HG02642 (cell line): ENCODE results near the gene SPTBN1.

Experiments
- ATAC-seq: cut with Tn5 transposase; IDR thresholded peaks from one replicate; pipeline ENCODE4 v1.9.1; 2021; ENCODE audit warnings: mild to moderate bottlenecking; ENCODE audit not compliant: unreplicated experiment, poor library complexity

Gene SPTBN1

DNA sequence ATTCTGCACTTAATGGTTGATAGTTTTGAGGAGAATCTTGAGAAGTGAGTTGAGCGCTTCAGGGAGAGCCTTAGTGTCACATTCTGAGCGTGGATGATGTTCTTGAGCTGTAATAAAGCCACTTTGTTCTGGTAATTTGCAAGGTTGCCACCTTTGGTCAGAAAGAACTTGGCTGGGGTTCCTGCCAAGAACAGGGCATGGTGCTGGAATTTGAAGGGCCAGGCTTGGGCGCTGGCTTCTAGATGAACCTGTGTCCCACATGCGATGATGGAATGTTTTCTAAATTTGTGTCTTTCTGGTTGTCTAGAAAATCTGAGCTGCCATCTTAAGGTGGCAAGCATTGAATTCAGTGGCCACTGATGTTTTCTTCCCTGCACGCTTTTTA lies 143.2 kb downstream of the SPTBN1 start:
- ATAC-seq = no peak

DNA sequence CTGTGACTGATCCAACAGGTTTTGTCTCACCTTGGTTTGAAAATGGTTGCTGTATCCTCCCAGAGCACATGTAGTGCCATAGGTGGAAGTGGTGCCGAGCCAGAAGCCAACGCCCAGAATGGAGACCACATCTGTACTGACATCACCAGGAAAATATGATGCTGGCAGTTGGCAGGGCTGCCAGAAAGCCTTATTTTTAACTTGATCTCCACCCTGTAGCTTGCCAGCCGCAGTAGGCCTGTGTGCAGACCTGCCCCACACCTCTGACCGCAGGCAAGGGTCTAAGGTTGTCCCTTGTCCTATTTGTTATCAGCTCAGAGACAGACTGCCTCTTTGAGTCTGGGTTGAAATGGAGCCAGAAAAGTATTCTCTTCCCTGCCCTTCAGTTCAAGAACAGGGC lies 143.8 kb downstream of the SPTBN1 start:
- ATAC-seq = no peak

DNA sequence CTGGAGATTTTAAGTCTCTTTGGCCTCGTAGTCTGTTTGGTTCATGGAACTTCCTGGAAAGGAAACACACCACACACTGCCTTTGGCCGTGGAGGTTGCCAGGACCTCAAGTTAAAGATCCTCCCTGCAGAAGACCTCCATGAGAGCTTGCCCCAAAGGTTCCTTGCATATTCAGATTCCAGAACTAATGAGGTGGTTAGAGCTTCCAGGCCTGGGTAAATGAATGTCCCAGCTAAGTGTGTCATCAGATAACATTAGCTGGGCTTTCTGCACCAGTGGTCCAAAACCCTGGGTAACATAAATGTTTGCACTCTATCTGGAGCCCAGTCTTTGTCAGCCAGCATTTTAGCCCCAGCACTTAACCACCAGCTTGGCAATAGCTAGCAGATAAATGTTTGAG lies 145.2 kb downstream of the SPTBN1 start:
- ATAC-seq = no peak

DNA sequence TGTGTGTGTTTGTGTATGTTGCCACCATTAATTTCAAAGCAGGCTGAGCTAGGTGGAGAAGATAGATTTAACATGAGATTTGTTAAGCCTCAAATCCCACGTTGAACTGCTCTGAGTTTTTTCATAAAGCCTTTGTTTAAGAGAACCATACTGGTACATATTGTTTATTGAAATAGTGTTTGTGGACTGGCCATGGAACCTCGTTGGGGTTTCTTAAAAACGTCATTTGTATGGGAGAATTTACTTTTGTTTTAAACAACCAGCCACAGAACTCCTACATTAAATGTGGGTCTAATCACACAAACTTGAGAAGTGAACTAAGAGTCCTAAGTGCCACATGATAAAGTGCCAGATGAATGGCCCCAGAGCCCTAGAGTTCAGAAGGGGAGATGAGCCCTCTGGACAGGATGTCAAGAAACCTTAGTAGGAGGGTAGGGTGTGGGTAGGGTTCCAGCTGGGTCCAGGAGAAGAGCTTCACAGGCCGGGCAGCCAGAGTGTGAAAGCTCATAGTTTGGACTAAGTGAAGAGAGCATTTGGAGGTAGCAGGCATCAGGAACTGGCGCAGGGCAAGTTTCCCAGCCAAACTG lies 146.7 kb downstream of the SPTBN1 start:
- ATAC-seq = no peak

DNA sequence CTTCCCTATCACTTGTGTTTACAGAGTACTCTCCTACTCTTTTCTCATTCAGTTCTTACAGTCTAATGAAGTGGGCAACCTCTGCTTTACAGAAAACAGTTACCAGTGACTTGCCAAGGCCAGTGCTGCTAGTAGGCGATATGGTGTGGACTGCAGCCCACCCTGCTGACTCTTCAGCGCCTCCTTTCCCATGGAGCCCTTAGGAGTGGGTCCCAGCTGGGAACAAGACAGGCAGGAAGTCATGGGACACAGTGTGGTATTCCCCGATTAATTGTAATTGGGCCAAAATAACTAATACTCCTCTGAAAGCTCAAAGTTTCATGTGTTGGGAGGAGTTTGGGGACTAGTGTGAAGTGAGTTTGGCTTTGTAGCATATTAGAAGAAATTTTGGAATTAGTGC lies 147.2 kb downstream of the SPTBN1 start:
- ATAC-seq = no peak

DNA sequence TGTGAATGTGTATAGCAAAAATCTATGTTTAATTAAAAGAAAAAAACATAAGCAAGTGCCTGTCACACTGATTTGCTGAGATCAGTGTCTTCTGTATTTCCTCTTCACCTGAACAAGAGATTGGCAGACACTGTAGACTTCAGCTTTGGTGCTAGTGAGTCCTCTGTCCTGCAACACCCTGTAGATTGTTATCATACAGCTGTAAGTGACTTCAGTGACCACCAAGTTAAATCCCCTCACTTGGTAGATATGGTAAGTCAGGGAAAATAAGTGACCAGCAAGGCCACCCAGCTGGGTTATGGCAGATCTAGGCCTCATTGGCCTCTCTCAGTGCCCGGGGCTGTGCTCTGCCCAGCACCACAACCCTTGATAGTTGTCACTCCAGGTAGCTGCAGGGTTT lies 147.7 kb downstream of the SPTBN1 start:
- no peak for ATAC-seq

DNA sequence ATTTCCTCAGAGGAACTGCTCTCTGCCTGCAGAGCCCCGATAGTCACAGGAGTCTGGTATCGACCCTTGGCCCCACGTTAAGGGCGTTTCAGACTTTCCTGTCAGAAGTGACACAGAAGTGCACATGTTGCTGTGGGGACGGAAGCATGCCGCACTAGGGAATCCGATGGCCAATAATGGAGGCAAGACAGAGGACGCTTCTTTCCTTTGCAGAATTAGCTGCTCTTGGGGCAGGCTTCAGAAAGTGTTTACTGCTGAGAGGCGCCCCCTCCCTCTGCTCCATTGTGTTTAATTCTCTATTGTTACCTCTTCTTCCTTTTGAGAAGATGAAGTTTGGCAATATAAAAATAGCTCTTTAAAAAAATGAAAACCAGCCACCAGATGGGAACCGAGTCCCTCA lies 148.7 kb downstream of the SPTBN1 start:
- ATAC-seq = peak; percentile 46

DNA sequence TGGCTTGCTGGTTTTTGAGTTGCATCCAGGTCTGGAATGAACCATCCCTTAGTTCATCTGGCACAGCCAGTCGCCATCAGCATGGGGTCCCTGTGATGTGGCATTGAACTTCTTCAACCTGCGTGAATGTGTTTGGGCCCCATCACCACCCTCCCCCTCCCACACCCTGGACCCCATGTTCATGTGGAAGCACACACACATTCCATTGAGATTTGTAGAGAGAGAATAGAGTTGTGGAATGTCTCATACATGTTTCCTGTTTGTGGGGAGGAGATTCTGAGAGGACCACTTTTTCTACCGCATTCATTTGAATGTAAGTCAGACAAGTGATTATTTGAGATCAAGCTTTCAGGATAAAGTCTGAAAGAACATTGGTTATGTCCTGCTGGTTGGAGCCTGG lies 149.7 kb downstream of the SPTBN1 start:
- no peak for ATAC-seq

DNA sequence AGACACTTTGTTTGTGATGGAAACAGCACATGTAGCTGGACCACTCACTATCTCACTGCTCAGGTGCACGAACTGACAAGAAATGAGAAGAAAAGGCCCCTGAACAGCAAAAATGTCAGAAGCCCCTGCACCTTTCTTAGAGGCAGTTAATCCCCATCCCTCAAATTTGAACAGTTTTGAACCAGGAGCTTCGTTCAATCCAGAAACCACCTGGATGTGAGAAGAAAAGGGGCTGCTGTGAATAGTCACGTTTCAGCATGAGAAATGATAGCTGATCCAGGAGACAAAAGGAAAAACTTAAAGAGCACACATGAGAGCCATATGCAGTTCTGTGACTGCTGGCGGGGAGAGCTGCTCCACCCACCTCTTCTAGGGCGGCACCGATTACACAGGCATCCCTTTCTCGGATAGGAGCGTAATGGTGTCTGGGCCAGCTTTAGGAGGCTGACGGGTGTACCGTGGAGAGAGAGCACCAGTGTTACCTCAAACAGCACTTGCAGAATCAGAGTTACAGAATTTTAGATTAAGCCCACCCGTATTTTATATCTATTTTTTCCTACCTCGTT lies 150.3 kb downstream of the SPTBN1 start:
- ATAC-seq = no peak

DNA sequence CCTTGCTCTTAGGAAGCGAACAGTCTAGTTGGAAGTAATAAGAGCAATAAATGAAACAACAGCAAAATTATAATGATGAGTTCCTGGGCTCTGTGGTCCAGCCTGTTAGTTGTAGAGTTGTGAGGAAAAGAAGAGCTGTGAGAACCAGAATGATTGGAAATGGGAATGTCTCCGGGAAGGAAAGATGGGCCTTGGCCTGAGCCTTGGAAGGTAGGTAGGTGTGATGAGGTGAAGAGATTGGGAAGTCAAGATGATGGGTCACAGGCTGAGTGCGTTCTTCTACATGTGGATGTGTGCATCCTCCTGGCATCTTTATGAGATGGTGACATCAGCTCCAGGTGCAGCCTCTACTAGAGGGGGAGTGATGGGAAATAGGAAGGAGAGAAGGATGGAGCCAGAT lies 152.1 kb downstream of the SPTBN1 start:
- no peak for ATAC-seq

DNA sequence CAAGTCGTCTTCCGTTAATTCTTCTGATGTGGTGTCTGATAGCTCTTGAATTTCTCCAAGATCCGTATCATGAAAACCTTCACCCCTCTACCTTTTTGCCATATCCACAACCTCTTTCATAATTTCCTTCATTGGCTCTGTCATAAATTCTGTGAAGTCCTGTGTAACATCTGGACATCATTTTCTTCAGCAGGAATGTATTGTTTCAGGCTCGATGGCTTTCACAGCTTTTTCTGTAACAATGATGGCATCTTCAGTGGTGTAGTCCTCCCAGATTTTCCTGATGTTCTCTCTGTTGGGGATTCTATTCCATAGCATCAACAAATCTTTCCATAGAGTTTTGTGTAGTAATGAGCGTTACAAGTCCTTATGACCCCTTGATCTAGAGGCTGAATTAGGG lies 153.1 kb downstream of the SPTBN1 start:
- ATAC-seq = no peak

DNA sequence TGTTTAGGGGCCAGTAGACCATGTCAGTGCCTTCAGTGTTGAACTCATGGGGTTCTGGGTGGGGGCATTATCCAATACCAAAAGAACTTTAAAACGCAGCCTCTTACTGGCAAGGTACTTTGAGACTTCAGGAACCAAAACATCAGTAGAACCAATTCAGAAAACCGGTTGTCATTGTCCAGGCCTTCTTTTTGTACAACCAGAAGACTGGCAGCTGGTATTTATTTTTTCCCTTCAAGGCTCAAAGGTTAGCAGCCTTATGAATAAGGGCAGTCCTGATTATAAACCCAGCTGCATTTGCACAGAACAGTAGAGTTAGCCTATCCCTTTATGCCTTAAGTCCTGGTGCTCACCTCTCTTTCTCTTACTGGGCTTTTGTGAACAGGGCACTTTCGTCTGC lies 153.5 kb downstream of the SPTBN1 start:
- ATAC-seq = no peak

DNA sequence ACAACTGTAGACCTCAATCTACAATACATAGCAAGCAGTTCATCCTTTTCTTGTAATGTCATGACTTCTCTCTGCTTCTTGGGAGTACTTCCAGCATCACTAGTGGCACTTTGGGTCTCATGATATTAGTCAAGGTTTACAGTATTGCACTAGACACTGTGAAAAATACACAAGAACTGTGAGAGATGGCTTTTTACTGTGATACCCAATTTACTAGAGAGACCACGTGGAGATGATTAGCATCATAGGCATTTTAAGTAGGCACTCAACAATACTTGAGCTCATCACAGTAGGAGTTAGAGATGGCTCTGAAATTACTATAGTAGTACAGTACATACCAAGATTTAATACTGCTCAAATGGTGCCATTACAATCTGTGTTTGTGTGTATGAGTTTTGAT lies 154.6 kb downstream of the SPTBN1 start:
- ATAC-seq = no peak

DNA sequence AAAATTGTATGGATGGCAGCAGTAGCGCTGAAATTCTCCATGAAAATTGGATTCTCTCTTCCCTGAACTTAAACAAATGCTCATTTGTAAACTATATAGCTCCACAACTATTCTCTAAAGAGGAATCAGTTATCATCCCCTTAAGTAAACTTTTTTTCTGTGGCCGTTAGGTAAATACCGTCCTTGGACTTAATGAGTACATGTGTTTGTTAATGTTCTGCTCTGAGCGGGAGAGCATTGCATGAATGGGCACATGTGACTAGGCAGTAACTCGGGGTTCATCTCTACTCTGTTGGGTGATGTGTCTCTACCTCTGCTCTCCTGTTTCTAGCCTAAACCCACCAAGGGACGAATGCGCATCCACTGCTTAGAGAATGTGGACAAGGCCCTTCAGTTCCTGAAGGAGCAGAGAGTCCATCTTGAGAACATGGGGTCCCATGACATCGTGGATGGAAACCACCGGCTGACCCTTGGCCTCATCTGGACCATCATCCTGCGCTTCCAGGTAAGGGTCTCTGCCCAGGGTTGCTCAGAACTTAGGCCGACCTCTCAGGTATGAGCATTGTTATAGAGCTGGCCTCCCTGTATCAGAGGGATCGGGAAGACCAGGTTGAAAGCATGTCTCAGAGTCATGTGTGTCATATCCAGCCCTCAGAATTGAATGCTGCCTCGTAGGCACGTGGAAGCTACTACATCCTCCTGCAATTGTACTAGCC lies 155.9 kb downstream of the SPTBN1 start:
- ATAC-seq = no peak

DNA sequence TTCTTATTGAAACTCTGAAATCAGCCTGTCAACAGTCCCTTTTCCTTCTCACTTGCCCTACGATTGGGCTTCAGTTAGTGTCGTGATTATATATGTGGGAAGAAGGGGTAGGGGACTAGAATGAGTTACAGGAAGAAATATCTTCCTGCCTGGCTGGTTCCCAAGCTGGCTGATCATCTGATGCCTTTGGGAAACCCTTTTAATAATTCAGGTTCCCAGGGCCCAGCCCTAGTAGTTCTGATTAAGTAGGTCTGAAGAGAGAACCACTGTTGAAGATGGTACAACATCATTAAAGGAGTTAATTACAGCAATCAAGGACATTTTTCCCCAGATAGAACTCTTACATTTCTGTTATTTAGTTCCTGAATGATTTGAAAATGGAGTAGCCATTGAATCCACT lies 157.3 kb downstream of the SPTBN1 start:
- no peak for ATAC-seq

DNA sequence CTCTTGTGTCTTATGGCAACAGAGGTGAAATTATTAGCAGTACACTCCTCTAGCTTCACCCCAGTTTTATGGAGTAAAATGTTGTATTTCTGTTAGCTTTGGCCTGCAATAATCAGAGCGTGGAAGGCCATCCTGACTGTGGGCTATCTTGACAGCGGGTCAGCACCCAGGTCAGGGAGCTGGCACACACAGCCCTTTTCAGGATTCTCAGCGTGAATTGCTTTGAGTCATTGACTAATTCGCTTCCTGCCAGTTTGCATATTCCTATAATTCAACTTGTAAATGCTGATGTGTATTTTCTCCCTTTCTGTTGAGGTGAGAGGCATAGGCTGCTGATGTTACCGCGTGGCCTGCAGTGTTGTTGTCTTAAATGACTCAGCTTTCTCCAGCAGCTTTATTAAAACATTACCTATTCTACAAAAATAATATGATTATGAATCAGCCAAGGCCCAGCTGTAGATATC lies 157.7 kb downstream of the SPTBN1 start:
- peak; percentile 42 for ATAC-seq

DNA sequence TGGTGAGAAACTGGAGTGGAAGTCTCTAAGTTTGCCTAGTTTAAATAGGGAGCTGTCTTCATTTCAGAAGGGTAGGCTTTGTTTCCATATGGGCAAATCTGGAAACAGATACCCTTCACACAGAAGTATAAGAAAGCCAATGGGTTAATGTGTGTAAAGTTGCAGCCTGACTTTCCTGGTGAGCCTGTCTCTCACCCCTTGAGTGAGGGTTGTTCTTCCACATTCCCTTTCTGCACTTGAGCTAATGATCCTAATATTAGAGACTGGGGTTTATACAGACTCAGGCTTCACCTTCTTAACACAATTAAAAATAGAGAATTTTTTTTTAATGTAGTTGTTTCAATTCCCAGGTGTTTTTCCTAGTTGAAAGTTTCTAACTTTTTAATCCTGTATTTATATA lies 158.7 kb downstream of the SPTBN1 start:
- no peak for ATAC-seq

DNA sequence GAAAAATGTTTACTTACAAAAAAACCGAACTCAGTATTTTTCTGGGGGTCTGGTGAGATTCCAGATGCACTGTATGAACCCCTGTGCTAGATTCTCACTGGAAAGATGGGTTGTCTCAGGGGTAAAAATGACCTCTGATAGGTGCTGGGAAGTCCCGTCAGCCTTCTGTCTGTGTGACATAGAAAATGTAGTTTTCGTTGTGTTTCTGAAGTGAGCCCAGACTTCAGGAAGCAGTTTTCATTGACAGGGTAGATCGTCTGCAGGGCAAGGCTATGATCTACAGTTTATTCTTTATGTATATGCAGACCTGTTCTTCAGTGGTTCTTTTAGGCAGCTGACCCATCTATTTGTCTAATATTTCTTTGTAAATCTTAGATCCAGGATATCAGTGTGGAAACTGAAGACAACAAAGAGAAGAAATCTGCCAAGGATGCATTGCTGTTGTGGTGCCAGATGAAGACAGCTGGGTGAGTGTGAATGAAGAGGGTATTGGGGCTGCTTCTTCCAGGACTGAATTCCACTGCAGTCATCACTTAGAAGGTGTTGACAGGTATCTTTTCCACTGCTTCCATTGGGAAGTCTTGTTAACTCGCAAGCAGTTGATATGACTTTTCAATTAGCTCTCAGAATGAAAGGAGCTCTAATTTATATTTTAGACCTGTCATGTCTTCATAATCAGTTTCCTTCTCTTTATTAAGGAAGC lies 159.9 kb downstream of the SPTBN1 start:
- no peak for ATAC-seq

DNA sequence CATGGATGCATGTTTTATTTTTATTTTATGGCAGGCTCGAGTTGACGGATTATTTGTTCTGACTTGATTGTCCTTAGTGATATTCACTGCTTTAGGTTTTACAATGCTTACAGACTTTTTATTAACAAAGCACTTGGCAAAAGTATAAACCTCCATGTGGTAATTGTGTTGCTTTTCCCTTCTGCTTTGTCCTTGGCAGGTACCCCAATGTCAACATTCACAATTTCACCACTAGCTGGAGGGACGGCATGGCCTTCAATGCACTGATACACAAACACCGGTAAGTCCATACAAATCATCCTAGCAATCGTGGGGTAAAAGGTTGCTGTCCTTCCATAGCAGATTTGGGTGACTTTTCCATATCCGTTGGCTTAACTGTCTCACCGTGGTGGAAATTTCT lies 161.3 kb downstream of the SPTBN1 start:
- no peak for ATAC-seq

DNA sequence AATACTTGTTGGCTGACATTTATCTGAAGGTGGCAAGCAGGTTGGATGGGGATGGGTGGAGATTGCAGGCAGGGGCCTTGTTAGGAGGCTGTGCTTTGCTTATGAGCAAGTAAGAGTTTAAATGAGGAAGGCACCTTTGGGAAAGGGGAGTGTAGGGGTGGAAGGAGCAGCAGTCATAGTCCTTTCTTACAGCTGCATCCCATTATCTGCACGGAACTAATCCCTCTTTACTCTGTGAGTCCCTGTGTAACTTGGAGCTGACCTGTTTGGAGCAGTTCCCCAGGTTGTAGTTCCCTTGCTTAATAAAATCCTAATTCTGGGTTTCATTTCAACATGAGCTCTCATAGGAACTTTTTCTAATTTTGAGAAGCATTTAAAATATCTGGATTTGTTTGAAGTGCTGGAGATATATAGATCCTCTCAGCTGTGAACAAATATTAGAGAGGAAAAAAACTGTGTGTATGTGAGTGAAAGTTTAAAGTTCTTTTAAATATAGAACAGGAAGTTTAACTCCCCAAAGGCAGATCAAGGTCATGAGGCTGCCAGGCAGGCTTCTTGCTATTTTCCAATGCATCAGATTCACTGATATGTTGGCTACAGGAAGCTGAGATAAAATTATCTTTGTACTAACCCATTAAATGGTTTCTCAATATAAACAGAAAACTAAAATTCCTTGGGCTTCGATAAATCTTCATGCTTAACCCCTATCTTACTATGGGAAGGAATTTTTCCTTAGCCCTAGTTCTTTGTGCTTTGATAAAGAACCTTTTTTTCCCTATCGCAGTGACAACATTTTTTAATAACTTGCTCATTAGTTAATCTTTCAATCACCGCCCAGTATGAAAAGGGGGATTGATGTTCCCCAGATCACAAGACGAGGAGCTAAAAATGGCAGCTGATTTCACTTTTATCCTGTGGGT lies 162.8 kb downstream of the SPTBN1 start:
- ATAC-seq = no peak
